ENCODE measurements around the gene CACNA1G. TPM values are rescaled to one million over a fixed set of nuclear protein-coding genes. Genes with fewer than 3 reads are reported as not detected.

The CACNA1G gene
- total RNA-seq, 1 donor from 2014 or later = 1.6 TPM

- H3K27ac ChIP-seq = no peak overlapping the region
- no peak overlapping the region for H3K4me3 ChIP-seq
- H3K36me3 ChIP-seq = no peaks in the 10 kb centered on the region
- H3K27ac Mint-ChIP-seq = peak overlapping the region; percentile 48
- peaks cover 3% of the 10 kb centered on the region for H3K4me1 Mint-ChIP-seq
- no peaks in the 10 kb centered on the region for H3K79me2 ChIP-seq (ENCODE audit: low read depth)
- H4K20me1 ChIP-seq (ENCODE audit: low read depth) = no peaks in the 10 kb centered on the region
- no peak overlapping the region for H3K9ac ChIP-seq
- TF ChIP-seq EZH2phosphoT487 (IDR thresholded peaks at IDR 0.05) = no peak
- TF ChIP-seq EZH2 (IDR thresholded peaks at IDR 0.05) = no peak
- TF ChIP-seq, protein P1, sequence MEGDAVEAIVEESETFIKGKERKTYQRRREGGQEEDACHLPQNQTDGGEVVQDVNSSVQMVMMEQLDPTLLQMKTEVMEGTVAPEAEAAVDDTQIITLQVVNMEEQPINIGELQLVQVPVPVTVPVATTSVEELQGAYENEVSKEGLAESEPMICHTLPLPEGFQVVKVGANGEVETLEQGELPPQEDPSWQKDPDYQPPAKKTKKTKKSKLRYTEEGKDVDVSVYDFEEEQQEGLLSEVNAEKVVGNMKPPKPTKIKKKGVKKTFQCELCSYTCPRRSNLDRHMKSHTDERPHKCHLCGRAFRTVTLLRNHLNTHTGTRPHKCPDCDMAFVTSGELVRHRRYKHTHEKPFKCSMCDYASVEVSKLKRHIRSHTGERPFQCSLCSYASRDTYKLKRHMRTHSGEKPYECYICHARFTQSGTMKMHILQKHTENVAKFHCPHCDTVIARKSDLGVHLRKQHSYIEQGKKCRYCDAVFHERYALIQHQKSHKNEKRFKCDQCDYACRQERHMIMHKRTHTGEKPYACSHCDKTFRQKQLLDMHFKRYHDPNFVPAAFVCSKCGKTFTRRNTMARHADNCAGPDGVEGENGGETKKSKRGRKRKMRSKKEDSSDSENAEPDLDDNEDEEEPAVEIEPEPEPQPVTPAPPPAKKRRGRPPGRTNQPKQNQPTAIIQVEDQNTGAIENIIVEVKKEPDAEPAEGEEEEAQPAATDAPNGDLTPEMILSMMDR (IDR thresholded peaks at IDR 0.05) = no peak
- no peak overlapping the region for H3K4me2 ChIP-seq
- H3K4me1 ChIP-seq = peaks cover 8% of the 10 kb centered on the region
- H3K9me3 Mint-ChIP-seq = no peaks in the 10 kb centered on the region
- no peaks in the 10 kb centered on the region for H3F3A ChIP-seq (ENCODE audit: low read depth)
- no peak for DNase-seq (ENCODE audit: low spot score)
- no peak overlapping the region for H3K4me3 Mint-ChIP-seq
- H3K27me3 ChIP-seq = peaks cover 3% of the 10 kb centered on the region
- peaks cover 2% of the 10 kb centered on the region for H3K36me3 Mint-ChIP-seq
- H3K9me3 ChIP-seq (ENCODE audit: low read depth) = no peaks in the 10 kb centered on the region
- no peak overlapping the region for H2AFZ ChIP-seq (replicated peaks)
- peaks cover 8% of the 10 kb centered on the region for H3K27me3 Mint-ChIP-seq (ENCODE audit: insufficient read depth, low read depth)
Measured at GRCh38 chr17:50549969-50550368, 10.5 kb upstream of the CACNA1G start.

DNA sequence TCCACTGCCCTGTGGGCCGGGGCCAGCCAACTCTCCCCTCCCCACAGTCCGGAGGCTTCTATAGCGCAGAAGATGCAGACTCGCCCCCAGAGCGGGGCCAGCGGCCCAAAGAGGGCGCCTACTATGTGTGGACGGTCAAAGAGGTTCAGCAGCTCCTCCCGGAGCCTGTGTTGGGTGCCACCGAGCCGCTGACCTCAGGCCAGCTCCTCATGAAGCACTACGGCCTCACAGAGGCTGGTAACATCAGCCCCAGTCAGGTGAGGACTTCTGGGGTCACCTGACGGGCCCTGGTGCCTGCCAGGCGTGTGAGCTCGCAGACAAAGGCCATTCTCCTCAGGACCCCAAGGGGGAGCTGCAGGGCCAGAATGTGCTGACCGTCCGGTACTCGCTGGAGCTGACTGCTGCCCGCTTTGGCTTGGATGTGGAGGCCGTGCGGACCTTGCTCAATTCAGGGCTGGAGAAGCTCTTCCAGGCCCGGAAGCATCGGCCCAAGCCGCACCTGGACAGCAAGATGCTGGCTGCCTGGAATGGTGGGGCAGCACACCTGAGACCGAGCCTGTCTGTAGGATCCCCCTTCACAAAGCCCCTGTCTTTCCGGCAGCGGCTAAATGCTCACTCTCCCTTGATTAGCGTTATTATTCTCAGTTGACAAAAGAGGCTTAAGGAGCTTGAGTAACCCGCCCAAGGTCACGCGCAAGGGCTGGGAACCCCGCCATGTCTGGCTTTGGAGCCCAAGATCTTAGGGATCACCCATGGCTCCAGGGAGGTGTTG lies 9.7 kb upstream of the CACNA1G start:
- no peaks in the 10 kb centered on the region for H3K9me3 Mint-ChIP-seq
- H3K27ac ChIP-seq = no peak overlapping the region
- TF ChIP-seq EZH2 (IDR thresholded peaks at IDR 0.05) = no peak
- no peak for TF ChIP-seq EZH2phosphoT487 (IDR thresholded peaks at IDR 0.05)
- TF ChIP-seq, protein P1 (IDR thresholded peaks at IDR 0.05) = peak; percentile 88
- peaks cover 2% of the 10 kb centered on the region for H3K36me3 Mint-ChIP-seq
- H2AFZ ChIP-seq (replicated peaks) = no peak overlapping the region
- H3K4me3 ChIP-seq = no peak overlapping the region
- no peaks in the 10 kb centered on the region for H3K27me3 ChIP-seq
- peak; percentile 95 for DNase-seq (ENCODE audit: low spot score)
- no peak overlapping the region for H3K9ac ChIP-seq
- no peaks in the 10 kb centered on the region for H3K79me2 ChIP-seq (ENCODE audit: low read depth)
- H3K9me3 ChIP-seq (ENCODE audit: low read depth) = no peaks in the 10 kb centered on the region
- peaks cover 8% of the 10 kb centered on the region for H3K27me3 Mint-ChIP-seq (ENCODE audit: insufficient read depth, low read depth)
- no peak overlapping the region for H3K4me3 Mint-ChIP-seq
- no peak overlapping the region for H3K4me2 ChIP-seq
- H3K36me3 ChIP-seq = no peaks in the 10 kb centered on the region
- H3K27ac Mint-ChIP-seq = no peak overlapping the region
- peaks cover 8% of the 10 kb centered on the region for H3K4me1 ChIP-seq
- H3K4me1 Mint-ChIP-seq = peaks cover 3% of the 10 kb centered on the region
- H4K20me1 ChIP-seq (ENCODE audit: low read depth) = no peaks in the 10 kb centered on the region
- H3F3A ChIP-seq (ENCODE audit: low read depth) = no peaks in the 10 kb centered on the region

DNA sequence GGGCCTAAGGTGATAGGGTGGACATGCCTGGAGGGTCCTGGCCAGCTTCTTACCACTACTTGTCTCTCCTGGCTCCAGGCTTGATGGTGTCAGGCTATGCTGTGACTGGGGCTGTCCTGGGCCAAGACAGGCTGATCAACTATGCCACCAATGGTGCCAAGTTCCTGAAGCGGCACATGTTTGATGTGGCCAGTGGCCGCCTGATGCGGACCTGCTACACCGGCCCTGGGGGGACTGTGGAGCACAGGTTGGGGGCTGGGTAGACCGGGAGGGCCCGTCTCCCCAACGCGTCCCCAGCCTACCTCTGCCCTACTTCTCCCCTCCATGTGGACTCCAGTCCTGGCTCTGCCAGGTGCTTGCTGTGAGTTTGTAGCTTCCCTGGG lies 9.1 kb upstream of the CACNA1G start:
- H2AFZ ChIP-seq (replicated peaks) = no peak overlapping the region
- Mint-ChIP-seq H3K4me3 (no peak overlapping the region), H3K27ac (no peak overlapping the region)

More for the DNA sequence above, 9.1 kb upstream of the CACNA1G start:
- H3K36me3 ChIP-seq = no peaks in the 10 kb centered on the region
- peaks cover 3% of the 10 kb centered on the region for H3K27me3 ChIP-seq
- no peaks in the 10 kb centered on the region for H3K79me2 ChIP-seq (ENCODE audit: low read depth)
- no peaks in the 10 kb centered on the region for H3K9me3 ChIP-seq (ENCODE audit: low read depth)
- Mint-ChIP-seq H3K9me3 (no peaks in the 10 kb centered on the region), H3K27me3 (ENCODE audit: insufficient read depth, low read depth) (peaks cover 7% of the 10 kb centered on the region), H3K4me1 (peaks cover 7% of the 10 kb centered on the region), H3K36me3 (peaks cover 2% of the 10 kb centered on the region)
- H4K20me1 ChIP-seq (ENCODE audit: low read depth) = peaks cover 4% of the 10 kb centered on the region
- H3K4me1 ChIP-seq = peaks cover 8% of the 10 kb centered on the region
- no peak overlapping the region for H3K4me2 ChIP-seq
- TF ChIP-seq, protein P1 (IDR thresholded peaks at IDR 0.05) = no peak
- TF ChIP-seq EZH2 (IDR thresholded peaks at IDR 0.05) = no peak
- TF ChIP-seq EZH2phosphoT487 (IDR thresholded peaks at IDR 0.05) = no peak
- no peak overlapping the region for H3K27ac ChIP-seq
- DNase-seq (ENCODE audit: low spot score) = no peak
- H3K9ac ChIP-seq = no peak overlapping the region
- H3F3A ChIP-seq (ENCODE audit: low read depth) = no peaks in the 10 kb centered on the region
- no peak overlapping the region for H3K4me3 ChIP-seq
